ENCODE data around the gene NOTCH2. TPM values are rescaled to one million over a fixed set of nuclear protein-coding genes. Genes with fewer than 3 reads are reported as not detected.
"Not testable (repeated sequence)": the region's sequence is repeated elsewhere in the genome, so short reads cannot be mapped to it uniquely, and the experiment has no call there.

The NOTCH2 gene
- total RNA-seq, 1 donor from 2014 or later, result 180 TPM

- H3K9me3 Mint-ChIP-seq (ENCODE audit: unreplicated experiment); DNase-seq (ENCODE audit: extremely low spot score, unreplicated experiment); H3K4me1 Mint-ChIP-seq (ENCODE audit: unreplicated experiment); H3K27ac Mint-ChIP-seq (ENCODE audit: unreplicated experiment); H3K4me3 Mint-ChIP-seq (ENCODE audit: unreplicated experiment); H3K27me3 Mint-ChIP-seq (ENCODE audit: unreplicated experiment); H3K36me3 Mint-ChIP-seq (ENCODE audit: unreplicated experiment): not testable (repeated sequence)
These were observed 45.7 kb downstream of the NOTCH2 start for GRCh38 chr1:120023791-120024190.

GRCh38 chr1:120014978-120015377, 54.5 kb downstream of the NOTCH2 start:
- DNase-seq (ENCODE audit: extremely low spot score, unreplicated experiment); H3K9me3 Mint-ChIP-seq (ENCODE audit: unreplicated experiment); H3K27me3 Mint-ChIP-seq (ENCODE audit: unreplicated experiment); H3K4me1 Mint-ChIP-seq (ENCODE audit: unreplicated experiment); H3K36me3 Mint-ChIP-seq (ENCODE audit: unreplicated experiment): not testable (repeated sequence)
- H3K4me3 Mint-ChIP-seq (ENCODE audit: unreplicated experiment), result peak overlapping the region; percentile 70
- H3K27ac Mint-ChIP-seq (ENCODE audit: unreplicated experiment), result peak overlapping the region; percentile 90

DNA sequence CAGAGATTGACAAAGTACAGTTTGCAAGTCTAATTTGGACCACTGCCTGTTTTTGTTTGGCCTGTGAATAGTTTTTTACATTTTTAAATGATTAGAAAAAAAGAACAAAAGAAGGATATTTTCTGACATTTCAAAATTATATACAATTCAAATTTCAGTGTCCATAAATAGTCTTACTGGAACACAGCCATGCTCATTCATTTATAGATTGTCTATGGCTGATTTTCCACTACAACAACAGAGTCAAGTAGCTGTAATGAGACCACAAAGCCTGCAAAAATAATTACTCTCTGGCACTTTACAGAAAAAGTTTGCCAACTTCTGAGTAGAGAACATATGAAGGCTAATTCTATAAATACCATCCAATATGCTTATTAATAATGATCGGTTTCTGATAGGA, 61.1 kb downstream of the NOTCH2 start:
- H3K4me3 Mint-ChIP-seq (ENCODE audit: unreplicated experiment); H3K36me3 Mint-ChIP-seq (ENCODE audit: unreplicated experiment); DNase-seq (ENCODE audit: extremely low spot score, unreplicated experiment); H3K27me3 Mint-ChIP-seq (ENCODE audit: unreplicated experiment); H3K4me1 Mint-ChIP-seq (ENCODE audit: unreplicated experiment); H3K27ac Mint-ChIP-seq (ENCODE audit: unreplicated experiment); H3K9me3 Mint-ChIP-seq (ENCODE audit: unreplicated experiment): not testable (repeated sequence)

DNA sequence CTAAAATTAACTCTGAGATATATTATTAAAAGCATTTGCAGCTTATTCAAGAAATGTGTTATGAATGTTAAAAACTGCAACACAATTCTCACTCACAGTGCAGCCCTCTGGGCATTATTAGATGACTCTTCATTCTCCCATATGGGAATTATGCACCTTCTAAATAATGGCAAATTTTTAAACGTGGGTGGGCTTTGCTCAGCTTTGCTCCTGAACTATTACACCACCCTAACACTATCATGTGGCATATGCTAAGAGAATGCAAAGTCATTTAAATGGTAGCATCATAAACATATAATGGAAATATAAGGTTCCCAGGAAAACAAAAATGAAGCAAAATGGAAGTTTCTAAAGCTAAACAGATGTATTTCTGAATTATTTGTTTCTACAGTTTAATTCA, 61.6 kb downstream of the NOTCH2 start:
- H3K27ac Mint-ChIP-seq (ENCODE audit: unreplicated experiment), result not testable (repeated sequence)

DNA sequence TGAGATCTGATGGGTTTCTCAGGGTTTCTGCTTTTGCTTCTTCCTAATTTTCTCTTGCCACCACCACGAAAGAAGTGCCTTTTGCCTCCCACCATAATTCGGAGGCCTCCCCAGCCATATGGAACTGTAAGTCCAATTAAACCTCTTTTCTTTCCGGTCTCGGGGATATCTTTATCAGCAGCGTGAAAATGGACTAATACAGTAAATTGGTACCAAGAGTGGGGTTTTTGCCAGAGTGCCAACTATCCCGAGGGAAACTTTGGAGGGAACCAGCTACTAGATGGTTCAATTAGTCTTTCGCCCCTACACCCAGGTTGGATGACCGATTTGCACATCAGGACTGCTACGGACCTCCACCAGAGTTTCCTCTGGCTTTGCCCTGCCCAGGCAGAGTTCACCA, 68.4 kb downstream of the NOTCH2 start:
- not testable (repeated sequence) for H3K27ac Mint-ChIP-seq (ENCODE audit: unreplicated experiment); H3K36me3 Mint-ChIP-seq (ENCODE audit: unreplicated experiment); H3K9me3 Mint-ChIP-seq (ENCODE audit: unreplicated experiment); DNase-seq (ENCODE audit: extremely low spot score, unreplicated experiment); H3K4me1 Mint-ChIP-seq (ENCODE audit: unreplicated experiment); H3K27me3 Mint-ChIP-seq (ENCODE audit: unreplicated experiment); H3K4me3 Mint-ChIP-seq (ENCODE audit: unreplicated experiment)

More for the DNA sequence above, 61.6 kb downstream of the NOTCH2 start:
- not testable (repeated sequence) for H3K4me3 Mint-ChIP-seq (ENCODE audit: unreplicated experiment); H3K36me3 Mint-ChIP-seq (ENCODE audit: unreplicated experiment); DNase-seq (ENCODE audit: extremely low spot score, unreplicated experiment); H3K27me3 Mint-ChIP-seq (ENCODE audit: unreplicated experiment); H3K9me3 Mint-ChIP-seq (ENCODE audit: unreplicated experiment); H3K4me1 Mint-ChIP-seq (ENCODE audit: unreplicated experiment)

DNA sequence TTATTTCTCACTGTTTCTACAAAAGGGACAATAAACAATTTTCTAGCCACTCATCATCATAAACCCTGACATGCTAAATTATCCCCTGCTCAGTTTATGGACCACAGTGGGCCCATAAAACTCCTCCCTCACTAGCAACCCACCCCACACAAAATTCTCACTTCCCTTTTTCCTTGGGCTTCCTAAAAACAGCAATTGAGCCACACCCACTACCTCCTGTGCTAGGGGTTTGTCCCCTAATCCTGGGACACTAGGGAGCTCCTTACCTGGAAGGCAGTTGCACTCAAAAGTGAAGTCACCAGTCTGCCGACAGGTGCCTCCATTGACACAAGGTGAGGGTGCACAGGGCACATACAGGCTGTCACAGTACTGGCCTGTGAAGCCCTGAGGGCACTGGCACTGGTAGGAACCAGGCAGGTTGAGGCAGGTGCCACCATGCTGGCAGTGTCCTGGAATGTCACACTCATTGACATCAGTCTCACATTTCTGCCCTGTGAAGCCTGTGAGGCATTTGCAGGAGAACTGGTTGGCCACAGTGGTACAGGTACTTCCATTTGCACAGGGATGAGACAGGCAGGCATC, 72.6 kb downstream of the NOTCH2 start:
- H3K4me3 Mint-ChIP-seq (ENCODE audit: unreplicated experiment); H3K36me3 Mint-ChIP-seq (ENCODE audit: unreplicated experiment): not testable (repeated sequence)
- H3K27ac Mint-ChIP-seq (ENCODE audit: unreplicated experiment), result peak overlapping the region; percentile 74

DNA sequence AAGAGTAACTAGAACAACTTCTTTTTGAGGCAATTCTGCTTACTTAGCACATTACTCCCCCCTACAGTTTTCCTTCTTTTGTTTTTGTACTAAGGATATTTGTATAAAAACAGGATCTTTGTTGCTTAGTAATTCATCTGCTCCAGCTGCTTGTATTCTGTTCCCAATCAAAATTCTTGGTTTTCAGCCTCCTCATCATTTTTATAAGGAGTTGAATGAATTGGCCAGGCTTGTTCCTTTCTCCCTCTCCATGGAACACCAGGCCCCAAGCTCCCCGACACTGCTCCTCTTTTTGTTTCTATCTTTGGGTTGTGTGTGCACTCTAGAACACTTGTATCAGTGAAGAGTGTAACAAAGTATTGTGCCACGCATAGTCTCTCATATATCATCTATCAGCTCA, 73.5 kb downstream of the NOTCH2 start:
- H3K36me3 Mint-ChIP-seq (ENCODE audit: unreplicated experiment); H3K4me3 Mint-ChIP-seq (ENCODE audit: unreplicated experiment); H3K9me3 Mint-ChIP-seq (ENCODE audit: unreplicated experiment); H3K27me3 Mint-ChIP-seq (ENCODE audit: unreplicated experiment); DNase-seq (ENCODE audit: extremely low spot score, unreplicated experiment): not testable (repeated sequence)
- Mint-ChIP-seq H3K4me1 (ENCODE audit: unreplicated experiment) (peaks cover 13% of the 10 kb centered on the region), H3K27ac (ENCODE audit: unreplicated experiment) (peak overlapping the region; percentile 76)

More for the DNA sequence above, 72.6 kb downstream of the NOTCH2 start:
- not testable (repeated sequence) for H3K27me3 Mint-ChIP-seq (ENCODE audit: unreplicated experiment); H3K9me3 Mint-ChIP-seq (ENCODE audit: unreplicated experiment); DNase-seq (ENCODE audit: extremely low spot score, unreplicated experiment)
- H3K4me1 Mint-ChIP-seq (ENCODE audit: unreplicated experiment), result peaks cover 13% of the 10 kb centered on the region

DNA sequence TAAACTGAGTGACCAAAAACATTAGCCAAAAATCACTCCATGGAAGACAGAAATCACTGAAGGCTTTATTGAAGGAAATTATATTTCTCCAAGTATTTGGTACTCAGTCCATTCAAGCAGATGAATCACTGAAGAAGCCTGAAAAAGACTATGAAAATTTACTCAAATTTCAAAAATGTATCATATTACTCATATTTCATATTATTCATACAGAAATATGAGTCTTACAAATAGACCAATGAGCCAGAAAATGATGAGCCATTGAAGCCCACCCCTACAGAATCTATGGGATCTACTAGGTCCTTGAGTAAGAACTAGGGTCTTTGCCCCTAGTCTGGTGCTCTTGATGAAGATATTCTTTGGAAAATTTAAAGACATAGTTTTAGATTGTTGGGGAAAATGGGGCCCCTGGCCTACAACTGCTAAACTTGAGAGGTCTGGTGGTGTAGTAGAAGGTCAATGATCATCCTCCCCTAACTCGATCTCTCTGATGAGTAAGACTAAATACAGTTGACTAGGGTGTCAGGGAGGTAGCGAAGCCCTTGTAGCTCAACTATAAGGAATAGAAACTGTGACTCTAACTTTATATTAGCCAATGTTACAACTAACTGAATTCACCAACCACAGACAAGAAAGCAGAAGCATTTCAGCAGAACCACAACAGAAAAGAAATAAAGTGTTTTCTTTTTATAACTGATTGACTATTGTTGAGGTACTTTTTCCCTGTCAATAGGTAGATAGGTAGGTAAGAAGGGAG, 81.0 kb downstream of the NOTCH2 start:
- TF ChIP-seq, protein P1, sequence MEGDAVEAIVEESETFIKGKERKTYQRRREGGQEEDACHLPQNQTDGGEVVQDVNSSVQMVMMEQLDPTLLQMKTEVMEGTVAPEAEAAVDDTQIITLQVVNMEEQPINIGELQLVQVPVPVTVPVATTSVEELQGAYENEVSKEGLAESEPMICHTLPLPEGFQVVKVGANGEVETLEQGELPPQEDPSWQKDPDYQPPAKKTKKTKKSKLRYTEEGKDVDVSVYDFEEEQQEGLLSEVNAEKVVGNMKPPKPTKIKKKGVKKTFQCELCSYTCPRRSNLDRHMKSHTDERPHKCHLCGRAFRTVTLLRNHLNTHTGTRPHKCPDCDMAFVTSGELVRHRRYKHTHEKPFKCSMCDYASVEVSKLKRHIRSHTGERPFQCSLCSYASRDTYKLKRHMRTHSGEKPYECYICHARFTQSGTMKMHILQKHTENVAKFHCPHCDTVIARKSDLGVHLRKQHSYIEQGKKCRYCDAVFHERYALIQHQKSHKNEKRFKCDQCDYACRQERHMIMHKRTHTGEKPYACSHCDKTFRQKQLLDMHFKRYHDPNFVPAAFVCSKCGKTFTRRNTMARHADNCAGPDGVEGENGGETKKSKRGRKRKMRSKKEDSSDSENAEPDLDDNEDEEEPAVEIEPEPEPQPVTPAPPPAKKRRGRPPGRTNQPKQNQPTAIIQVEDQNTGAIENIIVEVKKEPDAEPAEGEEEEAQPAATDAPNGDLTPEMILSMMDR (IDR thresholded peaks at IDR 0.05), result no peak
- Mint-ChIP-seq H3K36me3 (ENCODE audit: unreplicated experiment) (peaks cover 36% of the 10 kb centered on the region), H3K27me3 (ENCODE audit: unreplicated experiment) (no peaks in the 10 kb centered on the region), H3K4me3 (ENCODE audit: unreplicated experiment) (no peak overlapping the region), H3K4me1 (ENCODE audit: unreplicated experiment) (peaks cover 39% of the 10 kb centered on the region), H3K9me3 (ENCODE audit: unreplicated experiment) (peaks cover 4% of the 10 kb centered on the region), H3K27ac (ENCODE audit: unreplicated experiment) (peak overlapping the region; percentile 76)
- no peak for DNase-seq (ENCODE audit: extremely low spot score, unreplicated experiment)

Data from osteocyte (in vitro differentiated cells).